ENCODE data around the gene PRKAA2. TPM values are rescaled to one million over a fixed set of nuclear protein-coding genes. Genes with fewer than 3 reads are reported as not detected.
A peak's percentile ranks its signal among the peaks of the same experiment; 100 is the strongest.

PRKAA2 gene
- total and polyA plus RNA-seq, 2 of the 4 experiments (the other 2 are of a cell fraction) = 0.72 to 1.4 TPM

GRCh38 chr1:56663846-56664245, 18.7 kb downstream of the PRKAA2 start:
- Histone ChIP-seq H4K20me1 (ENCODE audit: insufficient read depth, low read length) (no peaks in the 10 kb centered on the region), H3K14ac (replicated peaks; ENCODE audit: low read depth, low read length) (no peak overlapping the region), H2BK120ac (ENCODE audit: low read depth, low read length) (no peak overlapping the region), H3K4me2 (ENCODE audit: low read depth, low read length) (no peak overlapping the region), H3K4me3 (ENCODE audit: insufficient read depth, low read depth, low read length) (no peak overlapping the region), H3K9ac (ENCODE audit: low read depth, low read length) (no peak overlapping the region), H3K56ac (ENCODE audit: extremely low read depth, insufficient read depth, low read length) (no peak overlapping the region), H2AK9ac (replicated peaks; ENCODE audit: low read depth, low read length, poor library complexity) (no peak overlapping the region), H4K91ac (ENCODE audit: insufficient read depth, low read depth, low read length) (no peak overlapping the region), H4K5ac (ENCODE audit: low read depth, low read length) (no peak overlapping the region), H3K27me3 (ENCODE audit: control insufficient read depth, insufficient read depth, low read length) (no peaks in the 10 kb centered on the region), H2AK5ac (ENCODE audit: low read depth, low read length) (no peak overlapping the region), H3K36me3 (ENCODE audit: control insufficient read depth, insufficient read depth, low read length) (no peaks in the 10 kb centered on the region), H3K9me3 (ENCODE audit: control insufficient read depth, insufficient read depth, low read length) (no peaks in the 10 kb centered on the region), H2BK5ac (ENCODE audit: low read depth, low read length, poor library complexity, severe bottlenecking) (no peak overlapping the region), H2BK15ac (ENCODE audit: low read depth, low read length) (no peak overlapping the region), H3K9me1 (ENCODE audit: insufficient read depth, low read length) (no peaks in the 10 kb centered on the region), H4K8ac (ENCODE audit: low read depth in 2 of 2, low read length in 2 of 2) (no peak overlapping the region), H2BK20ac (ENCODE audit: low read depth, low read length) (no peak overlapping the region), H3K4ac (ENCODE audit: low read depth, low read length) (no peak overlapping the region), H3K23ac (ENCODE audit: low read depth, low read length) (no peak overlapping the region), H3K27ac (ENCODE audit: insufficient read depth, low read length) (no peak overlapping the region), H2AFZ (replicated peaks; ENCODE audit: low read length, poor library complexity) (no peak overlapping the region), H3K18ac (ENCODE audit: low read depth, low read length) (no peak overlapping the region), H3K4me1 (ENCODE audit: control insufficient read depth, insufficient read depth, low read length) (no peaks in the 10 kb centered on the region), H3K79me1 (ENCODE audit: low read depth in 1 of 2, low read length in 2 of 2) (no peaks in the 10 kb centered on the region)
- ATAC-seq (ENCODE audit: low read depth) (no peak), DNase-seq (no peak)
- CTCF ChIA-PET = no interaction called here
- 0 out of 2 replicates have a peak, but pooled peaks have one; percentile 13 for TF ChIP-seq CEBPB (IDR thresholded peaks at IDR 0.05; ENCODE audit: low read depth, low read length)
- TF ChIP-seq ELK1 (IDR thresholded peaks at IDR 0.05; ENCODE audit: borderline replicate concordance, low read depth, low read length) = no peak
- dilution Hi-C loops (cut with HindIII; ENCODE audit: low sequenced_read_pairs, unreplicated experiment) (no loop called here), in situ Hi-C loops (cut with MboI; ENCODE audit: low sequenced_read_pairs) (no loop called here), intact Hi-C loops (cut with micrococcal nuclease) (no loop called here)
- no TSS peak for BruUV-seq (replicated peaks)
- POLR2A ChIA-PET (ENCODE audit: unreplicated experiment) = no interaction called here
- WGBS, 2 experiments (ENCODE audit: extremely low coverage in 2 of 2, insufficient read length in 1 of 2) = no CpG with 5 or more reads among the region's 3 CpGs

All from IMR-90 (cell line).